Measurements from ENCODE around the gene PISD.

Gene PISD

DNA sequence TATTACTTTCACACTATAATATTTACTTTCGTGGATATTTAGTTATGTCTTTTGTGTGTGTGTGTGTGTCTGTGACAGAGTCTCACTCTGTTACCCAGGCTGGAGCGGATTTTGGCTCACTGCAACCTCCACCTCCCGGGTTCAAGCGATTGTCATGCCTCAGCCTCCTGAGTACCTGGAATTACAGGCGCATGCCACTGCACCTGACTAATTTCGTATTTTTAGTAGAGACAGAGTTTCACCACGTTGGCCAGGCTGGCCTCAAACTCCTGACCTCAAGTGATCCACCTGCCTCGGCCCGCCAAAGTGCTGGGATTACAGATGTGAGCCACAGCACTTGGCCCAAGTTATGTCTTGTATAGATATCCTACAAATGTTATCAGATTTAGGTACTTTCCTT, 9.9 kb downstream of the PISD start:
- no peak for DNase-seq

- no peak for DNase-seq
Measured at GRCh38 chr22:31651664-31652063, 10.4 kb downstream of the PISD start.

DNA sequence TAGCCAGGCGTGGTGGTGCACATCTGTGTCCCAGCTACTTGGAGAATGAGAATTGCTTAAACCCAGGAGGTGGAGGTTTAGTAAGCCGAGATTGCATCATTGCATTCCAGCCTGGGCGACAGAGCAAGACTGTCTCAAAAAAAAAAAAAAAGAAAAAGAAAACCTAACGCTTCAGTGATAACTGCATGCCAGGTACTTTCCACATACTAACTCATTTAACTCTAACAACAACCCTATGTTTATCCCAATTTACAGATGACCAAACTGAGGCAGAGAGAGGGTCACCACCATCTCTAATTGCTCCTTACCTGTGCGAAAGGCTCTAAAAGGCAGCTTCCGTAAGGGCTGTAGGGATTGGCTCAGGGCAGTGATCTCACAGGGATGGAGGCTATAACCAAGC, 11.6 kb downstream of the PISD start:
- no peak for DNase-seq

- no peak for DNase-seq
Measured at GRCh38 chr22:31647523-31648320, 14.3 kb downstream of the PISD start.

GRCh38 chr22:31647066-31647465, 14.9 kb downstream of the PISD start:
- DNase-seq, result no peak

DNA sequence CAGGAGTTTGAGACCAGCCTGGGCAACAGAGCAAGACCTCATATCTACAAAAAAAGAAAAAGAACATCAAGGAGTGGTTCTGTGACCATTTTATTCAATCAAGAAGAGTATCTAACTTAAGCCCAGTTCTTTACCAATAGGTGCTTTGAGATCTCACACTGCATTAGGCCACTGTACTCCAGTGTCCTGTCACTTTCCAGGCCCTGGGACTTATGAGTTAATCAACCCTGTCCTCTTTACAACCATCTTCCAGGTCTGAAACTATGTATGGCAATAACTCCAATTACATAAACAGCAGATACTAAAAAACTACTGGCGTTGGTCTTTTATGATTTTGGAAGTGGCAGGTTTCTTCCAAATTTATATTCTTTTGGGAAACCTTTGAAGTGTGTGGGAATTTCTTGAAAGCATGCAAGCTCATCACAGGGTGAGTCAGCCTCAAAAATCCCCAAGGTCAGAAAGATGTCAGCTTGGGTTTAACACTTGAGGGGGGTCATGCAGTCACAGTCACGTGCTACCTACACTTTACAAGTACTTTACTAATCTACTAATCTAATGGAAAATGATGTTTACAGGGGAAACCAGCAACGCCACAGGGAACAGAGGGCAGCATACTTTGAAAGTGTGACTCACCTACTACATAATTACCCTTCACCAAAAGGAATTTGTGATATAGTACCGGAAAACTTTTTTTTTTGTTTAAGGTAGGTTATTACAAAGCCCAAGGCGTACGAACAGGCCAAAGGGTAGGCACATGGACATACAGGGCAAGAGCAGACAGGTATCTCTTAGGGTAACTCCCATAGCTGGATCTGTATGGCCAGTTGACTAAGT, 15.6 kb downstream of the PISD start:
- DNase-seq, result no peak

DNA sequence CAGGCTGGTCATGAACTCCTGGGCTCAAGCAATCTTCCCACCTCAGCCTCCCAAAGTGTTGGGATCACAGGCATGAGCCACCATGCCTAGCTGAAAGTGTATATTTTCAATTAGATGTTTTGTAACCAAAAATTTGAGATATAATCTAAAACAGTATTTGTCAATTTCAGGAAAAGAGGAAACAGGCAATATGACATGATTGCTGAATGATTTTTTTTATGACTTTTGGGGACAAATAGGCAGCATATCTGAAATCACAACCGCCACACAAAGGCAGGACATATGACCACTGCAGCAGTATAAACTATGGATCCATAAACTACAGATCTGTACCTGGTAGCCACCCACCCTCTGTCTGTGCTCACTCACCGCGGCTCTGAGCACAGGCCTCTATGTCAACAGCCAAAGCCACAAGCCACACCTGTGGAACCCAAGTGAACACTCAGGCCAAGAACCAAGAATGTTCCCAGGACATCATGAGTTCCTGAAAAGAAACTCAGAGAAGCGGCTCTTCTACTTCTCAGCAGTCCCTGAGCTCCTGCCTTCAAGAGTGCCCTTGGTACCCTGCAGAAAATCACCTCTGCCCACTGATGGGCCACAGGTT, 22.5 kb downstream of the PISD start:
- no peak for DNase-seq

- DNase-seq, result no peak
Measured at GRCh38 chr22:31637891-31638618, 24.0 kb downstream of the PISD start.

DNA sequence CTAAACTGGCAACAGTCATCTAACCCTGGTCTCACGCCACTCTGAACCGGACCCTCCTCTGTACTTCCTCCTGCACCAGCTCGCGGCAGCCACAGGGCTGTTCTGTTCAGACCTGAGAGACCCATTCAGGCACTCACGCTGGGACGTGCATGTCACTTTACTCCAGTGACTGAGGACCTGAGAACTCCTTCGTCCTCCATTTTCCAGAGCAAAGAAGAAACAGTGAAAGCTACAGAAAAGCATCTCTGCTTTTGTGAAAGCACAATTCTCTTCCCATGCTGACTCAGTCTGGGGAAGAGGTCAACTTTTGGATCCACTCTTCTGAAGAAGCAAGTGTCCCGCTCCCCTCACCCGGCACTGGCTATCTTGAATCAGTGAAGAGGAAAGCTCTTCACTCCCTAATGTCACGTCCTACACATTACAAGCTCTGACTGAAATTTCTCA, 24.5 kb downstream of the PISD start:
- DNase-seq, result no peak

GRCh38 chr22:31635638-31636306, 26.2 kb downstream of the PISD start:
- no peak for DNase-seq

GRCh38 chr22:31631436-31631835, 30.6 kb downstream of the PISD start:
- DNase-seq, result no peak

DNA sequence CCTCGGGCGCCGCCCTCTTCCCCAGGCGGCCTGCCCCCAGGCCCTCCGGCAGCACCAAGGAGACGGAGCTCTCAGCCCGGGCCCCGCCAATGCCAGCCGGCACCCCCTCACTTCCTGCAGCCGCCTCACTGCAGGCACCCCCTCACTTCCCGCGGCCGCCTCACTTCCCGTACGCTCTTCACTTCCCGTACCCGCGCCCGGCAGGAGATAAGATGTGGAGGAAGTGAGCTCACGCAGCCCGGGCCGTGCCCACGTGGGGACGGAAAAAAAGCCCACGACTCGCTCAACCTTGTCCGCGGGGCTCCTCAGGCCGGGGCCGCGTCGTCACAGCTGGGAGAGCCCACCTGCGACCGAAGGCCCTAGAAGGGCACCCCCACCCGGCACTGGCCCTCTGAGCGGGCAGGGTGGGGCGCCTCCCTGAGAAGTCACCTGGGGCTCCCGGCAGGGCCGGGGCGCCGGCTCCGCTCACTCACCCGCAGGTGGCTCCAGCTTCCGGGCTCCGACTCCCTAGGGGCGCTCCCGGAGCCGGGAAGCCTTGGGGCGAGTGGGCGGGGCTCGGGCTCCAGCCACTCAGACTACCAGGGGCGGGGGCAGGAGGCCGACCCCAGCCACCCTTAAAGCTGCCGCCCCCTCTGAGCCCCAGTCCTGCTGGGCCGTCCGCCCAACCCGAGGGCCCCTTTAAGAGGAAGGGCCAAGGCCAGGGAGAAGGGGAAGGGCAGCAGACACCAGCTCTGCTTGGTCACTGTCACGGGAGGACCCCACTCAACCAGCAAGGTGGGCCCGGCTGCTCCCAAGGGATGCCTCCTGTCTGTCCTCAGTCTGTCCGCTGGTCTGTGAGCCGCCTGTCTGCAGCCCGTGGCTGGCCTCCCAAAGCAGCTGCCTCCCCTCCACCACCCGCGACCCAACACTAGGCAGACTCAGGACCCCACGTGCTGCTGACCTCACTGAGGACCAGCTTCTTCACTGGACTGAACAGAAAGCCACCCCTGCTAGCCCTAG, 31.4 kb downstream of the PISD start:
- DNase-seq, result no peak

DNA sequence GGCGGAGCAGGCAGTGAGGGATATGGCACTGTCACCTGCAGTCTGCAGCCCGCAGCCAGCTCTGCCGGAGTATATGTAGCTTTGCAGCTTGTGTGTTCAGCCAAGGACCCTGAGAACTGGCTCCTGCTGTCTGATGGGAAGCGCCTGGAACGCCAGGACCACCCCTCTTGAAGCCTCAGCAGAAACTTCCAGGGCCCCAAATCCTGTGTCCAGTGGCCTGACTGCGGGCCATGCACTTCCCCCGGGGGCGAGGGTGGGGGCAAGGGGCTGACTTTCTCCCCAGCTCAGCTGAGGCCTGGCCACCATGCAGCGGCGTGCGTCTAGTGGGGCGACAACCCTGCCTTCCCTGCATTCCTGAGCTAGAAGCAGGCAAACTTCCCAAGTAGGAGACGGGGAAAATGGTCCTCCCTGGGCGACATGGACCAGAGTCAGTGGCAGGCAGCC, 32.3 kb downstream of the PISD start:
- no peak for DNase-seq

- DNase-seq, result no peak
Measured at GRCh38 chr22:31628969-31629708, 32.9 kb downstream of the PISD start.

DNA sequence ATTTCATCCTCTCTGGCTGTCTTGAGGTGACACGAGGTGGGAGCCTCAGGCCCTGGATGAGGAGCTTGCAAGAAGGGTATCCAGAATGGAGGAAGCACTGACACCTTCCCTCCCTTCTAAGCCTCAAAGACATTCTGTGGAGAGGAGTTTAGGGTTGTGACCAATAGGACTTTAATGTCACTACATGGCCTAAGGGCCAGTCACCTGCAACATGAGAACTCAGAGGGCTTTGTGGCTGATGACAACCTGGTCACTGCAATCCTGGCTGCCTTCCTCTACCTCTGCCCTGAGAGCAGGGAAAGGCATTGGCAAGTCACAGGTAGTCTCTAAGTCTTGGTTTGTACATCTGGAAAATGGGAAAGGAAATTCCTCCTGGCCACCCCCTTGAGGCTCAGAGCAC, 33.7 kb downstream of the PISD start:
- DNase-seq, result no peak

GRCh38 chr22:31627223-31627731, 34.7 kb downstream of the PISD start:
- no peak for DNase-seq

DNA sequence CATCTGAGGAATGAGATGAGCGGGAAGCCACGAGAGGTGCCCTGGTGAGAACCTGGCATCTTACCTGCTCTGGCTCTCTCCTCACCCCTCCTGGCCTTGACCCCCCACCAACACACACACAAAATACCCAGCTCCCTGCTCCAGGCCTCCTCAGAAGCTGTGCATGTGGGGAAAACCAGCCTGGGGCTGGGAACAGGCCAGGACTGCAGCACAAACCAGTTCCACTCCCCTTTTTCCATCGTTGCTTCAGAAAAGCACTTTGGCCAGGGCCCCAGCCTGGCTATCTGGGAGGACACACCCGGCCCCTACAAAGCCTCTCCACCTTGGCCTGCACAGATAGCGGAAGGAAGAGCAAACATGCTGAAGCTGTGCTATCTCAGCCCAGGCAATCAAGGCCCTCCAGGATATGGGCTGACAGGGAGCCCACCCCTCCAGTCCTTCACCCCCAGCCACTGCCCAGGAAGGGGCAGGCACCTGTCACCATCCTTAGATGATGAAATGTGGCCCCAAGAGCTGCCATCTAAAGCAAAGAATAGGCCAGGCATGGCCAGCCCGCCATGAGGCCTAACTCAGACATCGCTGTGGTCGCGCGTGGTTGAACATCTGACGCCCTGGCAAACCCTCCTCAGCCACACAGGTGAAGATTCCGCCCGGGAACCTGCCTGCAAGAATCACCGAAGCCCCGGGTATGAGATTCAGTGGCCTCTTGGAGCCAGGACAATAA, 35.4 kb downstream of the PISD start:
- DNase-seq, result no peak

DNA sequence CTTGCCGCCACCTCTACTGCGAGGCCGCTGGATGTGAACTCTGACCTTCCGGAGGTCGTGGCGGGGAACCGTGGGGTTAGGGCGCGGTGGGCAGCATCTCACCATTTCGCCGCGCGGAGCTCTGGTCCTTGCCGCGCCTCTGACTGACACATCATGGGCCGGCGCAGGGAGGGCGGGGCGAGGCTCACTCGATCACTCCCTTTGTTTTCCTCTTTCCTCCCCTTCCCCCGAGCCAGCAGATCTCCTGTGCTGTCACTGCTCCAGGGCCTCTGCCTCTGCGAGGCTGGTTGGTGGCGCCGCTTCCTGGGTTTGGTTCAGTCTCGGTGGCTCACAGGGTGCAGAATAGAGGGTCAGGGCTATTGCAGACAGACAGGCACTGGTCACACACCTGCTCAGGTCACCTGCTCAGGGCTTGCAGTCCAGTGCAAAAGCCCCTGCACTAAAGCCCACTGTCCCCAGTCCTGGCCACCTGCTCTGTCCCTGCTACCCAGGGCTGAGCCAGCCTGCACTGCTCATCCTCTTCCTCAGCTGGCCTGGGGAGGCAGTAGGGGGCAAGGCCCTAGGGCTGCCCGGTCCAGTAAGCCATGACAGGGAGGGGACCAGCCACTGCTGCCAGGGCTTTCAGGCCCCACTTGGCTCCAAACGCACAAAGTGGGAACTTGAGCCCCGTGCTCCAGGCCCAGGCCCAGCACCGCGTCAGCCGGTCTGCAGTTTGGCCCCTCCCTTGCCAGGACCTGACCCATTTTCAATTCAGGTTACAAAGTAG, 36.2 kb downstream of the PISD start:
- no peak for DNase-seq

DNA sequence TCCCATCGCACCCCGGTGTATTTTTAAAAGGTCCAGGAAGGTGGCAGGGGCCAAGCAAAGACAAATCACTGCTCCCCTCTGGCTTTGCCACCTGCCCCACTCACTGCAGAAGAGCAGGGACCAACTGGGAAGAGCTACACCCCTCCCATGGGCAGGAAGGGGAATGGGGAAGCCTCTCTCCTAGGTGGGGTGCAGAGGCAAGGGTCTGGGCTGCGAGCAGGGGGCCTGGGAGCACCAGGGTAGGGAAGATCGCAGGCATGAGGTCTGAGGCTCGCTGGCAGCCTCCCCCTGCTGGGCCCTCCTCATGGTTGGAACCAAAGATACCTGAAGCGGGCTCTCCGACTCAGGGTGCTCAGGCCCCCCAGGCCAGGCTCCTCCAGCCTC, 36.8 kb downstream of the PISD start:
- no peak for DNase-seq

Measured in NCI-H1694 (cell line).